ENCODE measurements around the gene CECR2. TPM values are rescaled to one million over a fixed set of nuclear protein-coding genes. Genes with fewer than 3 reads are reported as not detected.

Gene CECR2
- total and polyA plus RNA-seq, 2 of the 8 experiments (the other 6 are each of a cell fraction or from before 2014, with no cell fraction given): 18.3 to 123 TPM

DNA sequence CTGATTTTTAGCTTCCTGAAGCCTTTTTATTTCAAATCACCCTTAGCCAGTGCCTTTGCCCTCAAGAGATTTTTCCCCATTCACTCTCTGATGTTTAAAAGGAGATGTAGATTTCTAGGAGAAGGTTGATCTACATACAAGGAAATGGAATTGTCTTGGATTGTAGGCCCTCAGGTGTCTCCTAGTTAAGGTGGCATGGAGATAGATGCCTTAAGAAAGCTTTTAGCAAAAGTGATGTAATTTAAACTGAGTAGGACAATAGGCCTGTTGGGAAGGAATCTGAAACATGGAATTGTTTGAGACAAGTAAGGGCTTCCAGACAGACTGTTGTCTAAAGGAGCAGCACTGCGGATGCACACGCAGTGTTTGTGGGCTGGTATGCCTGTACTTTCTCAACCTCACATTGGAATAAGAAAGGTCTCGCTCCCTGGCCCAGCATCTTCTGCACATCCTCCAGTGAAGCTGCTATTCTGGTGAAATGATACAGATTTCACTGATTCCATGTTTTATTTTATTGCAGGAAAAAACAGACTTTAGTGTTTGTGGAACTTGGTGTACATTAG, 124.2 kb downstream of the CECR2 start:
- Histone ChIP-seq H3K4me2 (ENCODE audit: insufficient read depth in 1 of 2, low read depth in 2 of 2, low read length in 2 of 2) (peak overlapping the region in 1 of 2 experiments; percentile 12; a peak in 2 of 4 replicates), H2BK15ac (ENCODE audit: low read length) (no peak overlapping the region), H3K4me1 (replicated peaks in 1 of 4; ENCODE audit: control insufficient read depth in 3 of 4, insufficient read depth in 4 of 4, low read length in 3 of 4) (peaks cover 0 to 6% (median 4%) of the 10 kb centered on the region in 4 experiments; a peak in 5 of 7 replicates), H3K27ac (ENCODE audit: low read depth, low read length) (no peak overlapping the region), H2AFZ (ENCODE audit: low read length) (no peak overlapping the region), H3K56ac (replicated peaks; ENCODE audit: insufficient read length, low read depth, low read length) (no peak overlapping the region), H2BK20ac (ENCODE audit: low read length) (no peak overlapping the region), H3K27me3 (replicated peaks in 1 of 4; ENCODE audit: control insufficient read depth in 3 of 4, extremely low read depth in 1 of 4, insufficient read depth in 3 of 4, low read length in 3 of 4) (no peaks in the 10 kb centered on the region), H4K20me1 (replicated peaks in 1 of 2; ENCODE audit: control insufficient read depth in 1 of 2, insufficient read depth in 2 of 2, low read length in 2 of 2) (peaks cover 7 to 14% of the 10 kb centered on the region in 2 experiments), H3K18ac (ENCODE audit: extremely low read depth, low read length) (no peak overlapping the region), H3K4ac (replicated peaks; ENCODE audit: insufficient read length, low read depth, low read length) (no peak overlapping the region), H2AK5ac (ENCODE audit: low read depth, low read length) (no peak overlapping the region), H3K79me2 (ENCODE audit: control insufficient read depth in 1 of 2, insufficient read depth in 2 of 2, low read length in 2 of 2) (peaks cover 3 to 86% of the 10 kb centered on the region in 2 experiments; a peak in 3 of 4 replicates), H2BK120ac (replicated peaks; ENCODE audit: low read depth, low read length) (no peak overlapping the region), H3K23me2 (ENCODE audit: low read depth, low read length) (no peaks in the 10 kb centered on the region), H3K36me3 (ENCODE audit: control insufficient read depth in 2 of 4, insufficient read depth in 4 of 4, low read length in 3 of 4) (peaks cover 3 to 14% (median 7%) of the 10 kb centered on the region in 4 experiments; a peak in 5 of 8 replicates), H3K4me3 (ENCODE audit: extremely low read depth in 1 of 4, insufficient read depth in 2 of 4, low read depth in 3 of 4, low read length in 4 of 4) (no peak overlapping the region), H3K14ac (ENCODE audit: insufficient read length) (no peak overlapping the region), H4K5ac (ENCODE audit: insufficient read length, low read depth, low read length) (no peak overlapping the region), H3K9ac (replicated peaks in 1 of 4; ENCODE audit: extremely low read depth in 1 of 4, low read depth in 3 of 4, low read length in 3 of 4) (no peak overlapping the region), H3K9me3 (ENCODE audit: insufficient read depth in 2 of 2, low read depth in 1 of 2, low read length in 1 of 2) (no peaks in the 10 kb centered on the region), H3K79me1 (ENCODE audit: low read depth, low read length) (peaks cover 3% of the 10 kb centered on the region), H3K23ac (ENCODE audit: insufficient read length) (no peak overlapping the region), H4K8ac (ENCODE audit: extremely low read depth, insufficient read depth, low read length) (no peak overlapping the region), H2BK5ac (ENCODE audit: low read depth, low read length) (no peak overlapping the region), H2BK12ac (ENCODE audit: low read depth, low read length) (no peak overlapping the region), H4K91ac (replicated peaks; ENCODE audit: insufficient read length, low read length) (no peak overlapping the region)
- CTCF ChIA-PET (ENCODE audit: partially characterized antibody): interaction anchor here (0.7 to 1.4 kb wide), 2 partner anchors 8 to 322 kb away, joined by 3 to 9 read pairs; no protein-coding TSS in a partner anchor
- TF ChIP-seq, protein P1, sequence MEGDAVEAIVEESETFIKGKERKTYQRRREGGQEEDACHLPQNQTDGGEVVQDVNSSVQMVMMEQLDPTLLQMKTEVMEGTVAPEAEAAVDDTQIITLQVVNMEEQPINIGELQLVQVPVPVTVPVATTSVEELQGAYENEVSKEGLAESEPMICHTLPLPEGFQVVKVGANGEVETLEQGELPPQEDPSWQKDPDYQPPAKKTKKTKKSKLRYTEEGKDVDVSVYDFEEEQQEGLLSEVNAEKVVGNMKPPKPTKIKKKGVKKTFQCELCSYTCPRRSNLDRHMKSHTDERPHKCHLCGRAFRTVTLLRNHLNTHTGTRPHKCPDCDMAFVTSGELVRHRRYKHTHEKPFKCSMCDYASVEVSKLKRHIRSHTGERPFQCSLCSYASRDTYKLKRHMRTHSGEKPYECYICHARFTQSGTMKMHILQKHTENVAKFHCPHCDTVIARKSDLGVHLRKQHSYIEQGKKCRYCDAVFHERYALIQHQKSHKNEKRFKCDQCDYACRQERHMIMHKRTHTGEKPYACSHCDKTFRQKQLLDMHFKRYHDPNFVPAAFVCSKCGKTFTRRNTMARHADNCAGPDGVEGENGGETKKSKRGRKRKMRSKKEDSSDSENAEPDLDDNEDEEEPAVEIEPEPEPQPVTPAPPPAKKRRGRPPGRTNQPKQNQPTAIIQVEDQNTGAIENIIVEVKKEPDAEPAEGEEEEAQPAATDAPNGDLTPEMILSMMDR (IDR thresholded peaks at IDR 0.05; ENCODE audit: control extremely low read depth in 1 of 3, insufficient read depth in 1 of 3, low read depth in 1 of 3, low read length in 3 of 3): no peak
- no peak for TF ChIP-seq SIRT6 (IDR thresholded peaks at IDR 0.05; ENCODE audit: low read length)
- POLR2A ChIA-PET (ENCODE audit: partially characterized antibody): interaction anchor here (1.2 to 2.2 kb wide), 2 partner anchors 10 to 125 kb away, joined by 3 to 5 read pairs; partner anchors contain the start of gene CECR2
- FAIRE-seq (peak; percentile 50), DNase-seq (ENCODE audit: low read depth in 1 of 2, low spot score in 2 of 2) (no peak)
- WGBS, 2 experiments (ENCODE audit: extremely low coverage in 1 of 2, insufficient coverage in 1 of 2, insufficient read length in 1 of 2, insufficient replicate concordance in 2 of 2, low coverage in 1 of 2, low lambda C conversion rate in 2 of 2, missing lambda C conversion rate in 1 of 2): 78% methylated on average over 3 of the region's 3 CpGs; no CpG with 5 or more reads in 1 of the 2 experiments
